Panc1 (cell line): ENCODE results near the gene TAMM41.

Experiments
- POLR2AphosphoS5 ChIP-seq: IDR thresholded peaks from 2 replicates; pipeline ENCODE4 v1.6.1; 2012; ENCODE audit warnings: mild to moderate bottlenecking, low read depth, low read length, moderate library complexity
- TCF7L2 ChIP-seq: IDR thresholded peaks from 2 replicates; pipeline ENCODE4 v1.6.1; 2011; ENCODE audit warnings: mild to moderate bottlenecking, low read depth, low read length, inconsistent platforms
- TF ChIP-seq, protein P1 (sequence below): fragments of 450-650 bp; IDR thresholded peaks from 2 replicates; pipeline ENCODE4 v1.5.1; 2017; ENCODE audit warnings: mild to moderate bottlenecking
- TF ChIP-seq, protein P2 (sequence below), 2 experiments: IDR thresholded peaks; 2 replicates each; pipeline ENCODE4 v1.6.1; 2011 to 2012; ENCODE audit warnings: low read depth in 2 of 2, control low read depth in 1 of 2, low read length in 1 of 2, mild to moderate bottlenecking in 1 of 2, moderate library complexity in 1 of 2; ENCODE audit not compliant: insufficient read depth in 1 of 2

DNA sequence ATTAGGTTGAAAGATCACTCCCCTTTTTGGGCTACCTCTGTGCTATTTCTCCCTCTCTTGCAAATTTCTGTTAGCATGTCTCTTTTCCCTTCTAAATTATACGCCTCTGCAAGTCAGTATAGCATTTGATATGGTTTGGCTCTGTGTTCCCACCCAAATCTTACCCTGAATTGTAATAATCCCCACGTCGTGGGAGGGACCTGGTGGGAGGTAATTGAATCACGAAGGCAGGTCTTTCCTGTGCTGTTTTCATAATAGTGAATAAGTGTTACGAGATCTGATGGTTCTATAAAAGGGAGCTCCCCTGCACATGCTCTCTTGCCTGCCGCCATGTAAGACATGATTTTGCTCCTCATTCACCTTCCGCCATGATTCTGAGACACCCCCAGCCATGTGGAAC lies 41.0 kb downstream of the TAMM41 start:
- TF ChIP-seq TCF7L2 (no peak), POLR2AphosphoS5 (no peak)
- TF ChIP-seq, protein P1, sequence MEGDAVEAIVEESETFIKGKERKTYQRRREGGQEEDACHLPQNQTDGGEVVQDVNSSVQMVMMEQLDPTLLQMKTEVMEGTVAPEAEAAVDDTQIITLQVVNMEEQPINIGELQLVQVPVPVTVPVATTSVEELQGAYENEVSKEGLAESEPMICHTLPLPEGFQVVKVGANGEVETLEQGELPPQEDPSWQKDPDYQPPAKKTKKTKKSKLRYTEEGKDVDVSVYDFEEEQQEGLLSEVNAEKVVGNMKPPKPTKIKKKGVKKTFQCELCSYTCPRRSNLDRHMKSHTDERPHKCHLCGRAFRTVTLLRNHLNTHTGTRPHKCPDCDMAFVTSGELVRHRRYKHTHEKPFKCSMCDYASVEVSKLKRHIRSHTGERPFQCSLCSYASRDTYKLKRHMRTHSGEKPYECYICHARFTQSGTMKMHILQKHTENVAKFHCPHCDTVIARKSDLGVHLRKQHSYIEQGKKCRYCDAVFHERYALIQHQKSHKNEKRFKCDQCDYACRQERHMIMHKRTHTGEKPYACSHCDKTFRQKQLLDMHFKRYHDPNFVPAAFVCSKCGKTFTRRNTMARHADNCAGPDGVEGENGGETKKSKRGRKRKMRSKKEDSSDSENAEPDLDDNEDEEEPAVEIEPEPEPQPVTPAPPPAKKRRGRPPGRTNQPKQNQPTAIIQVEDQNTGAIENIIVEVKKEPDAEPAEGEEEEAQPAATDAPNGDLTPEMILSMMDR, result no peak
- TF ChIP-seq, protein P2, sequence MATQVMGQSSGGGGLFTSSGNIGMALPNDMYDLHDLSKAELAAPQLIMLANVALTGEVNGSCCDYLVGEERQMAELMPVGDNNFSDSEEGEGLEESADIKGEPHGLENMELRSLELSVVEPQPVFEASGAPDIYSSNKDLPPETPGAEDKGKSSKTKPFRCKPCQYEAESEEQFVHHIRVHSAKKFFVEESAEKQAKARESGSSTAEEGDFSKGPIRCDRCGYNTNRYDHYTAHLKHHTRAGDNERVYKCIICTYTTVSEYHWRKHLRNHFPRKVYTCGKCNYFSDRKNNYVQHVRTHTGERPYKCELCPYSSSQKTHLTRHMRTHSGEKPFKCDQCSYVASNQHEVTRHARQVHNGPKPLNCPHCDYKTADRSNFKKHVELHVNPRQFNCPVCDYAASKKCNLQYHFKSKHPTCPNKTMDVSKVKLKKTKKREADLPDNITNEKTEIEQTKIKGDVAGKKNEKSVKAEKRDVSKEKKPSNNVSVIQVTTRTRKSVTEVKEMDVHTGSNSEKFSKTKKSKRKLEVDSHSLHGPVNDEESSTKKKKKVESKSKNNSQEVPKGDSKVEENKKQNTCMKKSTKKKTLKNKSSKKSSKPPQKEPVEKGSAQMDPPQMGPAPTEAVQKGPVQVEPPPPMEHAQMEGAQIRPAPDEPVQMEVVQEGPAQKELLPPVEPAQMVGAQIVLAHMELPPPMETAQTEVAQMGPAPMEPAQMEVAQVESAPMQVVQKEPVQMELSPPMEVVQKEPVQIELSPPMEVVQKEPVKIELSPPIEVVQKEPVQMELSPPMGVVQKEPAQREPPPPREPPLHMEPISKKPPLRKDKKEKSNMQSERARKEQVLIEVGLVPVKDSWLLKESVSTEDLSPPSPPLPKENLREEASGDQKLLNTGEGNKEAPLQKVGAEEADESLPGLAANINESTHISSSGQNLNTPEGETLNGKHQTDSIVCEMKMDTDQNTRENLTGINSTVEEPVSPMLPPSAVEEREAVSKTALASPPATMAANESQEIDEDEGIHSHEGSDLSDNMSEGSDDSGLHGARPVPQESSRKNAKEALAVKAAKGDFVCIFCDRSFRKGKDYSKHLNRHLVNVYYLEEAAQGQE (IDR thresholded peaks at IDR 0.05; ENCODE audit: insufficient read depth in 1 of 2, low read depth in 2 of 2, low read length in 1 of 2), result no peak
